ENCODE measurements around the gene RIC8B.

RIC8B gene

GRCh38 chr12:106867651-106868050 lies 93.2 kb downstream of the RIC8B start:
- no peaks in the 10 kb centered on the region for H4K20me1 ChIP-seq (ENCODE audit: insufficient read depth, low read length)
- no peak overlapping the region for H3K9ac ChIP-seq (ENCODE audit: low read length)
- no peaks in the 10 kb centered on the region for H3K79me2 ChIP-seq (ENCODE audit: low read length)
- no peak overlapping the region for H3K27ac ChIP-seq (ENCODE audit: low read length)
- H3K27me3 ChIP-seq (replicated peaks; ENCODE audit: insufficient read depth, low read length), result no peaks in the 10 kb centered on the region
- no peaks in the 10 kb centered on the region for H3K36me3 ChIP-seq (replicated peaks; ENCODE audit: insufficient read depth, low read length)
- no peak overlapping the region for H3K4me2 ChIP-seq (ENCODE audit: low read depth, low read length)
- no peaks in the 10 kb centered on the region for H3K4me1 ChIP-seq (ENCODE audit: low read length)
- no peaks in the 10 kb centered on the region for H3K9me3 ChIP-seq (replicated peaks; ENCODE audit: insufficient read depth, low read length)
- H2AFZ ChIP-seq (ENCODE audit: low read length), result no peak overlapping the region
- no peak for DNase-seq
- H3F3A ChIP-seq (ENCODE audit: insufficient read depth, low read length), result no peaks in the 10 kb centered on the region
- no peak overlapping the region for H3K4me3 ChIP-seq (ENCODE audit: low read length)
- TF ChIP-seq EZH2phosphoT487 (IDR thresholded peaks at IDR 0.05; ENCODE audit: low read length), result no peak
- TF ChIP-seq CTCF (IDR thresholded peaks at IDR 0.05; ENCODE audit: low read length), result no peak
- no peak for TF ChIP-seq EZH2 (optimal IDR thresholded peaks at IDR 0.05; ENCODE audit: low read depth, low read length)
- H3K9me2 ChIP-seq (replicated peaks; ENCODE audit: insufficient read depth, low read length), result no peaks in the 10 kb centered on the region

GRCh38 chr12:106868982-106869700 lies 94.7 kb downstream of the RIC8B start:
- H3K27me3 ChIP-seq (replicated peaks; ENCODE audit: insufficient read depth, low read length), result no peaks in the 10 kb centered on the region
- no peak overlapping the region for H3K9ac ChIP-seq (ENCODE audit: low read length)
- TF ChIP-seq EZH2phosphoT487 (IDR thresholded peaks at IDR 0.05; ENCODE audit: low read length), result no peak
- H3K9me3 ChIP-seq (replicated peaks; ENCODE audit: insufficient read depth, low read length), result no peaks in the 10 kb centered on the region
- H3K27ac ChIP-seq (ENCODE audit: low read length), result no peak overlapping the region
- H3K4me3 ChIP-seq (ENCODE audit: low read length), result no peak overlapping the region
- no peaks in the 10 kb centered on the region for H3K9me2 ChIP-seq (replicated peaks; ENCODE audit: insufficient read depth, low read length)
- H3K4me2 ChIP-seq (ENCODE audit: low read depth, low read length), result no peak overlapping the region
- H4K20me1 ChIP-seq (ENCODE audit: insufficient read depth, low read length), result no peaks in the 10 kb centered on the region
- H2AFZ ChIP-seq (ENCODE audit: low read length), result no peak overlapping the region
- no peak for DNase-seq
- no peaks in the 10 kb centered on the region for H3K36me3 ChIP-seq (replicated peaks; ENCODE audit: insufficient read depth, low read length)
- no peaks in the 10 kb centered on the region for H3K4me1 ChIP-seq (ENCODE audit: low read length)
- no peaks in the 10 kb centered on the region for H3K79me2 ChIP-seq (ENCODE audit: low read length)
- no peaks in the 10 kb centered on the region for H3F3A ChIP-seq (ENCODE audit: insufficient read depth, low read length)

GRCh38 chr12:106870116-106870515 lies 95.6 kb downstream of the RIC8B start:
- Histone ChIP-seq H3F3A (ENCODE audit: insufficient read depth, low read length) (no peaks in the 10 kb centered on the region), H4K20me1 (ENCODE audit: insufficient read depth, low read length) (no peaks in the 10 kb centered on the region), H3K4me2 (ENCODE audit: low read depth, low read length) (no peak overlapping the region), H3K4me3 (ENCODE audit: low read length) (no peak overlapping the region), H2AFZ (ENCODE audit: low read length) (no peak overlapping the region), H3K27ac (ENCODE audit: low read length) (no peak overlapping the region), H3K4me1 (ENCODE audit: low read length) (no peaks in the 10 kb centered on the region), H3K9me2 (replicated peaks; ENCODE audit: insufficient read depth, low read length) (no peaks in the 10 kb centered on the region), H3K9me3 (replicated peaks; ENCODE audit: insufficient read depth, low read length) (no peaks in the 10 kb centered on the region), H3K36me3 (replicated peaks; ENCODE audit: insufficient read depth, low read length) (no peaks in the 10 kb centered on the region), H3K9ac (ENCODE audit: low read length) (no peak overlapping the region), H3K79me2 (ENCODE audit: low read length) (no peaks in the 10 kb centered on the region), H3K27me3 (replicated peaks; ENCODE audit: insufficient read depth, low read length) (no peaks in the 10 kb centered on the region)
- DNase-seq, result no peak
- TF ChIP-seq EZH2 (optimal IDR thresholded peaks at IDR 0.05; ENCODE audit: low read depth, low read length) (no peak), CTCF (IDR thresholded peaks at IDR 0.05; ENCODE audit: low read length) (no peak), EZH2phosphoT487 (IDR thresholded peaks at IDR 0.05; ENCODE audit: low read length) (no peak)

- no peaks in the 10 kb centered on the region for H4K20me1 ChIP-seq (ENCODE audit: insufficient read depth, low read length)
- no peak overlapping the region for H3K27ac ChIP-seq (ENCODE audit: low read length)
- H3K36me3 ChIP-seq (replicated peaks; ENCODE audit: insufficient read depth, low read length), result no peaks in the 10 kb centered on the region
- no peak overlapping the region for H3K9ac ChIP-seq (ENCODE audit: low read length)
- no peaks in the 10 kb centered on the region for H3K27me3 ChIP-seq (replicated peaks; ENCODE audit: insufficient read depth, low read length)
- H3K9me2 ChIP-seq (replicated peaks; ENCODE audit: insufficient read depth, low read length), result no peaks in the 10 kb centered on the region
- no peak overlapping the region for H3K4me2 ChIP-seq (ENCODE audit: low read depth, low read length)
- no peak for DNase-seq
- H3F3A ChIP-seq (ENCODE audit: insufficient read depth, low read length), result no peaks in the 10 kb centered on the region
- H3K4me3 ChIP-seq (ENCODE audit: low read length), result no peak overlapping the region
- TF ChIP-seq EZH2phosphoT487 (IDR thresholded peaks at IDR 0.05; ENCODE audit: low read length), result no peak
- TF ChIP-seq EZH2 (optimal IDR thresholded peaks at IDR 0.05; ENCODE audit: low read depth, low read length), result no peak
- TF ChIP-seq CTCF (IDR thresholded peaks at IDR 0.05; ENCODE audit: low read length), result no peak
- H3K79me2 ChIP-seq (ENCODE audit: low read length), result no peaks in the 10 kb centered on the region
- no peak overlapping the region for H2AFZ ChIP-seq (ENCODE audit: low read length)
- no peaks in the 10 kb centered on the region for H3K9me3 ChIP-seq (replicated peaks; ENCODE audit: insufficient read depth, low read length)
- H3K4me1 ChIP-seq (ENCODE audit: low read length), result no peaks in the 10 kb centered on the region
These were observed 97.0 kb downstream of the RIC8B start for GRCh38 chr12:106871477-106871876.

Measured in MM.1S (cell line).